GM18517 (cell line): Measurements from ENCODE around the gene PIGA.

ENCODE experiments used
- ATAC-seq: cut with Tn5 transposase; IDR thresholded peaks from one replicate; pipeline ENCODE4 v1.9.1; 2021; ENCODE audit warnings: mild to moderate bottlenecking, moderate library complexity; ENCODE audit not compliant: unreplicated experiment

PIGA gene, protein sequence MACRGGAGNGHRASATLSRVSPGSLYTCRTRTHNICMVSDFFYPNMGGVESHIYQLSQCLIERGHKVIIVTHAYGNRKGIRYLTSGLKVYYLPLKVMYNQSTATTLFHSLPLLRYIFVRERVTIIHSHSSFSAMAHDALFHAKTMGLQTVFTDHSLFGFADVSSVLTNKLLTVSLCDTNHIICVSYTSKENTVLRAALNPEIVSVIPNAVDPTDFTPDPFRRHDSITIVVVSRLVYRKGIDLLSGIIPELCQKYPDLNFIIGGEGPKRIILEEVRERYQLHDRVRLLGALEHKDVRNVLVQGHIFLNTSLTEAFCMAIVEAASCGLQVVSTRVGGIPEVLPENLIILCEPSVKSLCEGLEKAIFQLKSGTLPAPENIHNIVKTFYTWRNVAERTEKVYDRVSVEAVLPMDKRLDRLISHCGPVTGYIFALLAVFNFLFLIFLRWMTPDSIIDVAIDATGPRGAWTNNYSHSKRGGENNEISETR

DNA sequence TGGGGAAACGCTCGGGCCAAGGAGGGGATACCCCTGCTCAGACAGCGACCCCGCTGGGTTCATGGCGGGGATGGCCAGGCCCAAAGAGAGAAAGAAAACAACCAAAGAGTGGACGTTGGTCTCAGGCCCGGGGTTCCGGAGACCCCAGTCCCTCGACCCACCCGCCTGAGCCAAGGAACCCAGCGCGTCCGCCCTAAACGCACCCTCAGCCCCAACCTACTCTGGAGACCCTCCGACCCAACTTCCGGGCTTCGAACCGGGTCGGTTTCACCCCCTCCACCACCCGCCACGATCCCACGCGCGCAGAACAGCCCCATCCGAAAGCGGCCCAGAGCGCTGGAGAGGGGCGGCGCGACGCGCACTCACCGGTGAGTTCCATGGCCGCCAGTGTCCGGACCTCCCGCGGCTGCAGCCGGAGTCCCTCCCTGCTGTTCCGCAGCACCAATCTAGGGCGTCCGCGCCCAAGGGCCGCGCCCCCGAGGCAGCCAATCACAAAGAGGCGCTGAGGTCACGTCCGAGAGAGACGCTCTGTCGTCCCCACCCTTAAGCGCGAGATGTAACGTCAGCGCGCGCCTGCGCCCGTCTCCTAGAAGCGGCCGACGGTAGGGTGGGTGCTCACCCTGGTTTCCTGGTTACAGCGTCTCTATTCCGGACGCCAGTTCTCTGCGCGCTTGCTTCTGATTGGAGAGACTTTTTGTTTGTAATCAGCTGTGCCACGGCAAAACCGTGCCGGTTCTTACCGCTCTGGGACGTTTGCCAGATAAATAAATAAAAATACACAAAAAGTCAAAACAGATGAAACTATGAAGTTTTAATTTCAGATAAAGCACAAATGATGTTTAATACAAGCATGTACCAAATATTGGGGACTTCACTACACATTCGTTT lies at the start of gene PIGA:
Gene PIGA (minus strand): TSS at position 389 of the 888 bp plus-strand sequence. CDS start 3,593 bp downstream, outside the sequence.
- ATAC-seq, result peak; percentile 99

DNA sequence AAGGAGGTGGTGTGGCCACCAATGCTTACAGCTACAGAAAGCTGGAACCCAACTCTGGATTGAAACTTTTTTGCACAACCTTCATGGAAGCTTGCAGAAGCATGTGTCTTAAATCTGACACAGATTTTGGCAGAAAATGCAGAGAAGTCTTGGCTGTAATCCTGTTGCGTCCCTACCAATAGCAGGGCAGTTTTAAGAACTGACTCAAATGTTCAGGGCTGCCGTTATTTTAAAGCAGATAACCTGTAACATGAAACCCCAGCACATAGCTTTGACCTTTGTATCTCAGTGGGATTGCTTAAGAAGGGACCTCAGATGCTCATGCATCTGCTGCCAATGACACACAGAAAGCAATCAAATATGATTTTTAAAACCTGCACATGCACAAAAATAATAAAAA lies 49.0 kb upstream of the PIGA start, which contains the start of gene VEGFD:
Gene VEGFD (minus strand): TSS at position 110 of the 400 bp plus-strand sequence. CDS start 467 bp downstream, outside the sequence.
- no peak for ATAC-seq

DNA sequence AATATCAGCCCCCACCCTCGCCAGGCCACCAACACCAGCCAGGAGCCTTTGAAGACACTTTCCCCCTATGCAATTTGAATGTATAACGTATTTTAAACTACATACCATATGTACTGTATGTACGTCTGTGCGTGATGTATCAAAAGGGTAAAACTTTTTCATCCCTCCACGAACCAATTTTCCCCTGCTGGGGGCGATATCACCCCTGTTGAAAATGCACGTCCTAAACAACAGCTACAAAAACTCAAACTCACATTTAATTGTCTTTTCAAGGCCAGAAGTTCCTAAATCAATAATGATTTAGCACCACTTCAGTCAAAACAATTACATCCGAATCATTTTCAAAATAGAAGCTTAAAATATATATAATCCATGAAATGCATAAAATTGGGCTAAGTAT lies 47.5 kb upstream of the PIGA start:
- no peak for ATAC-seq

DNA sequence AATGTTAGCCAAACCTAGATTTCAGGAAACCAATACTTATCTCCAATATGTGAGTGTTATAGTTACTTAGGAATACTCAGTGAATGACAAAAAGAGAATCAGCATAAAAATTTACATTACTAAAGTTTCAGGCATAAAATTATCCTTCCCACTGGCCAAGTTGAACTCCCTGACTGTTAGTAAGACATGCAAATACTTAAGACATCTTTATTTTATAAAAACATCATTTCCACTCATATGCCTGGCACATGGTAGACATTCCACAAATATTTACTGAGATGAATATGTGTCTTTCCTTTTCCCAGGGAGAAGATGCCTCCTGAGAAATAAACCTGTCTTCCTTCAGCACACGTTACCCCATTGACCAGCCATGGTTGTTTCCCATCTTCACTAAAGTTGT lies 41.6 kb upstream of the PIGA start:
- no peak for ATAC-seq

DNA sequence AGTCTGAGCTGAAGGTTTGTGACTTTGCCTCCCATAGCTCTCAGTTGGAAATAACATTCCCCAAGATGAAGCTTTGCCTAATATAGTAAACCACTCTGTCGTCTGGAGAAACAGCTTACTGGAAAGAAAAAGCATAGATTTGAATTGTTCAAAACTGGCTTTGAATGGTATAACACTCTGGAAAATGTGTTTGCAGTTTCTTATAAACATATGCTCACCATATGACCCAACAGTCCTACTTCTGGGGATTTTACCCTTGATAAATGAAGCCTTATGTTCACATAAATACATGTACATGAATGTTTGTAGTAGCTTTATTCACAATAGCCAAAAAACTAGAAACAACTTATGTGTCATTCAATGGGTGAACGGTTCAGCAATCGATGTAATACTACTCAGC lies 38.7 kb upstream of the PIGA start:
- ATAC-seq, result no peak

DNA sequence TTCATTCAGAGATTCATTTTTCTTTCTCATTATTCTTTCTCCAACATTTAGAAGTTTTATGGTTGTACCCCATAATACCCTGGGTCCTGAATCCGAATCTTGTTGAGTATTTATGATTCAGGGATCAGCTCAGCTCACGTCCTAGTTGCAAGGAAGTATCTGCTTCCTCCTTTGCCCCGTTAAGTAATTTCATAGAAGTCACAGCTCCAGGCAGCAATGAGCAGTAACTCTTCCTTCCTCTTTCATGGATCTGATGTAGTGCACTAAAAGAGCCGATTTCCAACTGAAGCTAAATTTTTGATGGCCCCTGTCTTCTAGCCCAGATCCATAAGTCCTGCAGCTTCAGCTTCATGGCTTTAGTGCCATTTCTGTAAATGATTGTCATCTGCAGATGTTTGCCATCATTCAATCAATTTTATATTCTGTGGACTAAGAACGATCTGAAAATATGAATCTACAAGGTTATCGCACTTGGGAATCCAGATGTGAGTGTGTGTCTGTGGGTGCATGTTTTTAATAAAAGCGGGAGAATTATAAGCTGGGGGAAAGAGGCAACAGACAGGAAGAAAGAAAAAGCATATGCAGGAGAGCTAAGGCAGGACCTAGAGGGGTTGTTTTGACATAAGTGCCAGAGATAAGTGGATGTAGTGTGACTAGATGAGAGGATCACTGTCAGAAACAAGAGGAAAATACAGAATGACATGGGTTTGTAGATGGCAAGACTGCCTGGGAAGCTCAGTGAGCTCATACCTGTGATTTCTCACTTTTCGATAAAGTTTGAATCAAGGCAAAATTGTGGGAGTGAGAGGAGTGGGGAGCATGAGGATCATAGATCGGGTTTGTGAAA lies 31.4 kb upstream of the PIGA start:
- ATAC-seq, result no peak

DNA sequence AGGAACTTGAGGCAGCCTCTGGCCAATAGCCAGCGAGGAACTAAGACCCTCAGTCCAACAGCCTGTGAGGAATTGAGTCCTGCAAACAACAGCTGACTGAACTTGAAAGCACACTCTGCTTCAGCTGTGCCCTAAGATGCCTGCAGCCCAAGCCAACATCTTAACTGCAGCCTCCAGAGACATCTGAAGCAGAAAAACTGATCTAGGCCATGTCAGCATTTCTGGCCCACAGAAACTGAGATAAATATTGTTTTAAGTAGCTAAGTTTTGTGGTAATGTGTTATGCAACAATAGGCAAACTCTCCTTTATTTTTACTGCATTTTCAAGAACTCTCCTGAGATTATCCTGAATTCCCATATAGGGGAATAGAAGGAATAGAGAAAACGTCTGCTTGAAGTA lies 24.4 kb upstream of the PIGA start:
- ATAC-seq, result no peak

DNA sequence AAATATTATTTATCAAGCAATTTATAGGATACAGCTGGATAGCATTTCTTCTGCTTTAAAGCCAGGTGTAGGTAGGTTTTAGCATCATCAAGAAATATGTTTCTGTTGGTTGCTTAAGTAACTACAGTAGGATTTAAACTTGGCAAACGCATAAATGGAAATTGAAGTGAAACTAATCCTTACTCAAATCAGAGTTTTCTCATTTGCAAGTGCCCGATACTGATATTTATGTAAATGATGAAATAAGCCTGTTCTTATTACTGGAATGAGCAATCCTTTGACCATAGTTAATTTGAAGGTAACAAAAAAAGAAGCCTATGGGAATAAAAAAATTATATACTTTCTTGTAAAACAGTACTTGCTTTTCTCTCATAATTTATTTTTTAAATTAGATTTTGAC lies 23.2 kb upstream of the PIGA start:
- no peak for ATAC-seq

DNA sequence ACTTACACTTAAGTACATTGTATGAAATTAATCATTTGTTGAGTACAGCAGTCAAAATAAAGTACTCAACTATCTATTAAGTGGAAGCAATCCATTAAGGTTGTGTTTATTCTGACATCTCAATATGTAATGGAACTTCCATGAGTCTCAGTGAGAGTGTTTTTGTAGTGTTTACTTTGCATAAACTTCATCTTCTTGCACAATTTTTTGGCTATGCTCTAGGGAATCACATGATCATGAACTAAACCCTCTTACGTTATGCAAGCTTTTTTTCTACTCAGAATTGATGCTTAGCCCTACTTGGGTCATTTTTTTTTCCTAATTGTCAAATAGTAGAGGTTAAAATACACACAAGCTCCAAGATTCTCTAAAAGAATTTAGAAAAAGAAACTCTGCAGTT lies 21.1 kb upstream of the PIGA start:
- no peak for ATAC-seq

DNA sequence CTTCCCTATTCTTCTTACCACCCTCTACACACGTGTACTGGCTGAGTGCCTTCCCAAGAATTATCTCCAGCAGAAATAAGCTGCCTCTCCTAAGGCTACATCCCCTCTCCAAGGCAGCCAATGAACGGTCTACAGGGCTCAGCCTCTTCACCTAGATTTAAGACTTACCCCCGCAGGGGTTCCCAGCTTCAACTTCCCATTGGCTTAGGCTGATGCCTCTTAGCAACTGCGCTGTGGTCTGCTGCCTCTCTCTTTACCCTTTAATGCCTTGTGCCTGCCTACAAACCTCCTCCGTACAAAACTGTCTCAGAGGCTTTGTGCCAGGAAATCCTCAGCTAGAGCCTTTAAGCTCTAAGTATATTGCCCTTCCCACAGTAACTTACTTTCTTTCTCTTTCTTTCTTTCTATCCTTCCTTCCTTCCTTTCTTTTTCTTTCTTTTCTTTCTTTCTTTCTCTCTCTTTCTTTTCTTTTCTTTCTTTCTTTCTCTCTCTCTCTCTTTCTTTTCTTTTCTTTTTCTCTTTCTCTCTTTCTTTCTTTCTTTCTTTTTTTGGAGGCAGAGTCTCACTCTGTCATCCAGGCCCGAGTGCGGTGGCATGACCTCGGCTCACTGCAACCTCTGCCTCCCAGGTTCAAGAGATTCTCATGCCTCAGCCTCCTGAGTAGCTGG lies 15.1 kb upstream of the PIGA start:
- no peak for ATAC-seq

DNA sequence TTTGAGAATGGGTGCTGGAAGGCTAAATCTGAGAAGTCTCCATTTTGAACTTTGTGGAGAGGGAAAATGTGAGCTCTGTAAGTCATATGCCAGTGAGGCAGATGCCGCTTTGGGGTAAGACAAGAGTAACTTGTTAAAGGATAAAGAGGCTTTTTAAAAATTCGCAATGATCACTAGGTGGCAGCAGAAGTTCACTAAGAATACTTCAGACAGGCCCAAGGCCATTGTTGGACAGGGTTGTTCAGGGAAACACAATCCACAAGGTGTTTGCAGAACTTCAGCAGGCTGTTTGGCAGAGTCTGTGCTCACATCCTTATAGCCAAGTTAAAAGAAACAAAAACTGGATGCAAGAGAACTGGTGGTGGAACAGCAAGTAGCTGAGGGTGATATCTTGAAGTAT lies 13.7 kb upstream of the PIGA start:
- ATAC-seq, result peak; percentile 81

DNA sequence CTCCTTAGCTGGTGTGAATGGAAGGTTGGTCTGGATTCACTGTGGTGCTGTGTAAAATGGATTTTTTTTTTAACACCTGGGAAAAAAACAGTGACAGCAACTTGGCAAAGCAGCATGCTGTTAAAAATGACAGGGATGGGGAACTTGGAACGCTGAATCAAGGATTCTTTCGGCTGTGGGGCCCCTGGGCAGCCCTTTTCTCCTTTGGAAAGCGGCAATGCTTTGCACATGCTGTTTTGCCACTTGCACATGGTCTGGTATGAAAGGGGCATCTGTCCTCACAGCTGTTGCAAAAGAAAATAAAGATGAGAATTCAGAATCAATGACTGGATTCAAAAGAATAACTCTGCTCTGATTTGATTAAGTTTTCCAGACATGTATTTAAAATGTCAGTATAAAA lies 10.7 kb upstream of the PIGA start:
- no peak for ATAC-seq

DNA sequence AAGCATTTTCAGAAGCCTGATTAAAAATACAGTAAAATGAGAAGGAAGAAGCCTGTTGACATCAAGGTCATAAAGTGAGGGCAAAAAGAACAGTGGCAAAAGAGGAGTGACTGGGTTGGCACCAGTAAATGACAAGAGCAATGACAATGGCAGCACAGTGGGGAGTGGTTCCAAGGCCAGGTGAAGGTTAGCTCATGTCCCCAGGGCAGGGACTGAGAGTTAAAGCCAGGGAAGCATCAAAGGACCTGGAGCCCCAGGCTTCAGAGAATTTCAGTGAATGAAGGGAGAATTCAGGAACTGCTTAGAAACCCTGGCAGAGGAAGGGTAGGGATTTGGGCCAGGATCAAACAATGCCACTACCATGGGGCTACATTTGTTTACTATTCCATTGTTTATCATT lies 8.8 kb upstream of the PIGA start:
- ATAC-seq, result no peak

DNA sequence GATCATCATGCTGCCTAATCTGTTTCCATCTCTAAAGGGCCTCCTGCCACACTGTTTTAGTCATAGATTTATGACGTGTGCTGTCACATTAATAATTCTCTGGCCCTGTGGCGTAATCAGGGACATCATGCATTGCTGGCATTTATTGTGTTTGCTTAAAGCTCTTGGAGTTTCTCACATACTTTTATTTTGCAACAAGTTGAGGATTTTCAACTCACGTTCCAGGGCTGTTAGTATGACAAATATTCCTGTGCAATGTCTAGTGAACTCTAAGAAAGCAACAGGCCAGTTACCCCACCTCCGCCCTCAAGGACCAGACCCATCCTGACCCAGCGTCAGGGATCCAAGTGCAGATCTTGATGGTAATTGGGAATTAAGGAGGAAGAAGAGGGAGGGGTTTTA lies 7.8 kb upstream of the PIGA start:
- no peak for ATAC-seq

DNA sequence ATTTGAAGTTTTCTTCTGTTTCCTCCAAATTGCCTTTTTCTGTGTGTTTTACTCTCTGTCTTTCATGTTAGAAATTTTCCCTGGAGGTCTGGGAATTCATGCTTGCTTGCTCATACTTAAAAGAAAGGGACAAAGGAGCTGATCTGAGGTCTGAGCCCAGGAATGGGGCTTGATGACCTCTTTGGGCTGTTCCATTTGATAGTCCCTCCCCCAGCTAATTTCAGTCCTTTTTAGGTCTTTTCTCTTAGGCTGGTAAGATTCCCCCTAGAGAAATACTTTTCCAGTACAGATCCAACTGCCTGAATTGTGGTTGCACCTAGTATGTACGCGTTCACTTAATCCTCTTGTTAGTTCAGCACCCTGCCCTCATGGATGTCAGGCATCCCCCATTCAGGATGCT lies 5.5 kb upstream of the PIGA start:
- no peak for ATAC-seq

DNA sequence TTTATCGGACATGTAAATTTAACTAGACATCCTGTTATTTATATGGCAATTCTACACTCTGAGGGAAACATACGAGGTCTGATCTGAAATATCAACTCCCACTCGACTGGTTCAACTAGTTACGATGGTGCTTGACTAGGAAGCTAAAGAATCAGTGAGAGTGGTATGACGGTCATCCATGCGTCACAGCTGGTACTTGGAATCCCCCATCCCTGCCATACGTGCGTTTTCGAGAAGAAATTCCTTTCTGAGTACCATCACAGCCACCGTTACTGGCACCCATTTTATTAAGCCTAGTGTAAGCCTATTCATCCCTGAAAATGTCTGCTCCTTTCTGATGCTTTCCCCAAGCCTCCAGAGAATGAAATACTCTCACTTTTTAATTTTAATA lies 695 bp upstream of the PIGA start:
- no peak for ATAC-seq

DNA sequence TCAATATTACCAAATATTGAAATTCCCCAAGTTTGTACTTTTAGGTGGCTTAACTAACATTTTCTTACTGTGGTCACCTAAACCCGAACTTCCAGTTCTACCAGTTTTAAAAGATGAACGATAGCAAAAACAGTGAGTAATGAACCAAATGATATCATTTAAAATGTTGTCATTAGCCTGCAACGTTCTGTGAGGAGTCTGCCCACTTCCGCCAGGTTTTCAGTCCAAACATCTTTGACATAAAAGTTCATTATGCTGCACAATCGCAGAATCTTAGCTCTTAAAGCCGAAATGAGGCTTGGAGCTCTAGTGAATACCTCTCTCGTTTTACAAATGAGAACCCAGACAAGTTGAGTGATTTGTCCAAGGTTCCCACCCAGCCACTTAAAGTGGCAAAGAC lies 762 bp downstream of the PIGA start:
- no peak for ATAC-seq

DNA sequence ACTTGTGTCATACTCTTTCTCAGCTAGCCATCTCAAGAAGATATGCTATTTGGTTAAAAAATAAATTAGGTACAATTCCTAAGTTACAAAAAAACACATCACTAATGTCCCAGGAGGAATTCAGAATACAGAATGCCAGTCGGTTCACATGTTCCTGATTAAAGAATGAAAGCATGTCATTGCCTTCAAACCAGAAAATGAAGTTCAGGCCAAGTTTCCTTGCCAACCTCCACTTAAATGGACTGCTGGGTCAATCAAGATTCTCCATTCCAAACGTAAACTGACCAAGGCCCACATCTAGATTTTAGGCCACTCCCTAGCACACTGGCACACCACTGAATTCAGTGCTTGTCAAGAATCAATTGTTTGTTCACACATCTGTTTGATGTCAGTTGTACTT lies 6.5 kb downstream of the PIGA start:
- no peak for ATAC-seq

DNA sequence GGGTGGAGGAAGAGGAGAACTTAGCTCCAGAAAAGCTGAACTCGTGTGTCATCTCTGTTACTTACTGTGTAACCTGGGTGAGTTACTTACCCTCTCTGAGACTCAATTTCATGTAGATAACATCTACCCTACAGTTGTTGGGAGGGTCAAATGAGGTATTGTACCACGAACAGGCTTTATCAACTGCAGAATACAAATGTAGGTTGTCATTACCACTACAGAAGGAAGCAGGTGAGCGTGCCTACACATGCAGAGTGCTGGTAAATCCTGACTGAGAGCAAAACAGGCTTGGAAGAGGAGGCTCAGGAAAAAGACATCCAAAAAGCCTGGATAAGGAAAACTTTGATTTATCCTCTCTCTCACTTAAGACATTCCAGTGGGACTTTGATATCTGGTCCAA lies 7.2 kb downstream of the PIGA start:
- ATAC-seq, result no peak

DNA sequence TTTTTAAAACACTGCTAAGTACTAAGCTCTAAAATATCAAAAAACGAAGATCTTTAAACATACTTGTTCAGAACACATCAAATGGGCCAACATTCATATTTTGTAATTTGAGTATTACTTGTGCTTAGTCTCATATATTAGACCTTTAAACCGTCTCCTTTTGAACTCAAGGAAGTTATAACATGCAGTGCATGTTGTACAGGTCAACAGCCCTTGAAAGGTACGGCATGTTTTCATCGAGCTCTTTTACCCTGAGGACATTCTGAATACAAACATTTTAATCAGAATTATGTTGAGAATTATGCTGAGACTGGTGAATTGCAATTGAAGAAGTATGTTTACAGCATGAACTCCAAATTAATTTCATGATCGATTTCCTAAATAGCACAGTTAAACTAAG lies 12.9 kb downstream of the PIGA start:
- ATAC-seq, result no peak
